Kidney (tissue), 14 donors: ENCODE data around the gene MROH2A. TPM values are rescaled to one million over a fixed set of nuclear protein-coding genes. Genes with fewer than 3 reads are reported as not detected.

ENCODE experiments used
- DNase-seq, 5 donors: peaks; one replicate each; pipeline ENCODE4 v3.0.0-alpha.2; 2013 to 2020
- FAIRE-seq: peaks from 2 replicates; lab custom pipeline; 2012; peaks lifted over from hg19 to GRCh38; lab: Jason Lieb, UNC
- H3K27ac ChIP-seq, 2 donors: one replicate each; pipeline ENCODE4 v1.7.0; 2013; ENCODE audit warnings: low read depth in 2 of 2, low read length in 2 of 2, inconsistent platforms in 1 of 2
- H3K27me3 ChIP-seq: one replicate; pipeline ENCODE4 v1.7.1; 2013; ENCODE audit warnings: low read length, inconsistent platforms; ENCODE audit not compliant: control insufficient read depth, insufficient read depth
- H3K36me3 ChIP-seq, 3 donors: one replicate each; pipeline versions ENCODE4 v1.7.0 to v1.7.1; 2013; ENCODE audit warnings: low read length in 3 of 3, control low read depth in 1 of 3, inconsistent platforms in 1 of 3; ENCODE audit not compliant: insufficient read depth in 3 of 3, control insufficient read depth in 2 of 3
- H3K4me1 ChIP-seq, 3 donors: one replicate each; pipeline versions ENCODE4 v1.7.0 to v1.7.1; 2013; ENCODE audit warnings: low read length in 3 of 3, inconsistent platforms in 1 of 3, low read depth in 1 of 3; ENCODE audit not compliant: control insufficient read depth in 2 of 3, insufficient read depth in 2 of 3
- H3K4me3 ChIP-seq, 3 donors: one replicate each; pipeline versions ENCODE4 v1.7.0 to v1.8.1; 2013; ENCODE audit warnings: low read length in 3 of 3, control low read depth in 1 of 3, inconsistent platforms in 1 of 3
- H3K9ac ChIP-seq, 3 donors: one replicate each; pipeline versions ENCODE4 v1.7.0 to v1.7.1; 2013; ENCODE audit warnings: low read length in 3 of 3, control low read depth in 1 of 3, inconsistent platforms in 1 of 3
- H3K9me3 ChIP-seq, 3 donors: one replicate each; pipeline versions ENCODE4 v1.7.0 to v1.7.1; 2013; ENCODE audit warnings: low read length in 3 of 3, control low read depth in 1 of 3, inconsistent platforms in 1 of 3; ENCODE audit not compliant: control insufficient read depth in 2 of 3, insufficient read depth in 1 of 3
- CTCF ChIP-seq: IDR thresholded peaks from 3 replicates; pipeline ENCODE4 v1.5.1; 2012; ENCODE audit warnings: mild to moderate bottlenecking, moderate library complexity, borderline replicate concordance; ENCODE audit not compliant: insufficient read depth; ENCODE audit errors: extremely low read depth
- intact Hi-C: fragments of 100-400 bp; cut with DNase I; formaldehyde crosslinking; loops from one replicate; pipeline ENCODE4 v1.11.1; 2022
- polyA plus RNA-seq: library from polyadenylated mRNA; stranded (reverse); fragments of 350-450 nt; fragmentation: Illumina TruSeq; extraction: RNeasy Lipid Tissue Mini Kit (QIAGEN cat#74804); gene quantifications from one replicate; pipeline ENCODE4 v1.2.3, GENCODE V29; 2014; ENCODE audit warnings: low read depth, low replicate concordance; ENCODE audit not compliant: insufficient read depth
- total RNA-seq: library from RNA; stranded (reverse); fragmentation: NEBNext Ultra II Directional; extraction: Animal tissue kit (Norgen Biotek cat#: 25700); gene quantifications from one replicate; pipeline ENCODE4 v1.2.1, GENCODE V29; 2021
- donor health status: control.
- donor health status: control.
- donor health status: control.
- donor health status: control.
- donor health status: control.
- donor health status: DM: yes; HTN: yes; CAD: no.
- donor health status: Normal renal cell carcinoma (clear cell type).

MROH2A gene
- total and polyA plus RNA-seq, 2 donors from 2014 or later: 1.8 TPM; not detected in 1

DNA sequence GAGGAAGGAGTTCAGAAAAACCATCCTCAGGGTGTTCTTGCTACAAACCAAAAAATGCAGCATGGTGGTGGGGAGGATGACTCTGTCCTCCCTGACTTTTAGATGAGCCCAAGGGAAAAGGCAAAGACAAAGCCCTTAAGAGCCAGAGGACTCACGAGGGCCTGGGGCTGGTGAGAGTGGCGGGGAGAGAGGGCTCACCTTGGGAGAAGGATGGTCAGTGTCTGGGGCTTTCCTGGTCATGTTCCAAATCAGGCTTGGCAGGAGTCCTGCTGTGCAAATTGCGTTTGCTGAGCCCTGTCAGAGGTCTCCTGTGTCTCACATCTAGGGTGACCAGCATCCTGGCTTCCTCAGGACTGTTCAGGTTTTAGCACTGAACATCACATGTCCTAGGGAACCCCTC is 13.4 kb upstream of the MROH2A start:
- no peaks in the 10 kb centered on the region for H3K9me3 ChIP-seq
- peaks cover 0 to 17% (median 11%) of the 10 kb centered on the region in 3 donors for H3K36me3 ChIP-seq
- no peak overlapping the region for H3K9ac ChIP-seq
- no peak for TF ChIP-seq CTCF
- FAIRE-seq (no peak), DNase-seq (no peak)
- H3K27me3 ChIP-seq: no peaks in the 10 kb centered on the region
- H3K27ac ChIP-seq: no peak overlapping the region
- H3K4me1 ChIP-seq: peaks cover 0 to 2% (median 0%) of the 10 kb centered on the region in 3 donors
- H3K4me3 ChIP-seq: no peak overlapping the region
- intact Hi-C loops: no loop called here

DNA sequence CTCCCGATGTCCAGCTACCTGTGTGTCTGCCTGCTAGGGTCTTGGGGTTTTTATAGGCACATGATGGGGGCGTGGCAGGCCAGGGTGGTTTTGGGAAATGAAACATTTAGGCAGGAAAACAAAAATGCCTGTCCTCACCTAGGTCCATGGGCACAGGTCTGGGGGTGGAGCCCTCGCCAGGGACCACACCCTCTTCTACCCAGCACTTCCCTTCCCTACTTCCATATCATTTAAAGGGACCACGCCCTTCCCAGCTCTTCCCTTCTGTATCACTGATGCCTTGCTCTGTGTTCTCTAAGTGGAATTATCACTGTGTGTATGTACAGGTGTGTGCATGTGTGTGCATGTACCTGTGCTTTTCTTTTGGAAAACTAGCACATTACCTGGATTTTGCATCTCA is 11.7 kb upstream of the MROH2A start:
- intact Hi-C loops: no loop called here
- no peak overlapping the region for H3K27ac ChIP-seq
- TF ChIP-seq CTCF: no peak
- no peaks in the 10 kb centered on the region for H3K9me3 ChIP-seq
- DNase-seq (no peak), FAIRE-seq (no peak)
- H3K9ac ChIP-seq: no peak overlapping the region
- H3K36me3 ChIP-seq: peaks cover 0 to 24% (median 13%) of the 10 kb centered on the region in 3 donors
- no peaks in the 10 kb centered on the region for H3K4me1 ChIP-seq
- H3K27me3 ChIP-seq: no peaks in the 10 kb centered on the region
- H3K4me3 ChIP-seq: no peak overlapping the region

GRCh38 chr2:233768076-233768475 is 10.1 kb upstream of the MROH2A start:
- Histone ChIP-seq H3K4me3 (no peak overlapping the region), H3K27me3 (no peaks in the 10 kb centered on the region), H3K27ac (no peak overlapping the region), H3K9me3 (no peaks in the 10 kb centered on the region), H3K4me1 (no peaks in the 10 kb centered on the region), H3K9ac (no peak overlapping the region), H3K36me3 (peaks cover 0 to 34% (median 16%) of the 10 kb centered on the region in 3 donors)
- intact Hi-C loops: no loop called here
- TF ChIP-seq CTCF: no peak
- DNase-seq: no peak
- FAIRE-seq: no peak

DNA sequence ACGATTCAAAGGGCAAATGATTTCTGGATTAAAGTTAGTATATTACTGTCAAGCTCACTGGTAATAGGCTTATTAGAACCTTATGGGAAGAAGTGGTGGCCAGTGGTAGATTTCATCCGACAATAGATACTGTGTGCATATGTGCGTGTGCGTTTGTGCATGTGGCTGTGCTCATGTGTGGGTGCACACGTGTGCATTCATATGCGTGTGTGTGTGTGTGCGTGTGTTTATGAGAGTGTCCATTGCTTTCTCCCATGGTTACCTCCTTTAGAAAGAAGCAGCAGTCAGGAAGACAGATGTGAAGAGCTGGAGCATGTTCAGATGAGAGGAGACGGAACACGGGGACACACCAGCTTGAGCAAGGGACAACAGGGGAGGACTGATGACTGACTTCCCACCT is 8.9 kb upstream of the MROH2A start:
- H3K9me3 ChIP-seq: no peaks in the 10 kb centered on the region
- no peak for FAIRE-seq
- H3K4me3 ChIP-seq: no peak overlapping the region
- DNase-seq: no peak
- H3K27me3 ChIP-seq: no peaks in the 10 kb centered on the region
- peaks cover 0 to 35% (median 16%) of the 10 kb centered on the region in 3 donors for H3K36me3 ChIP-seq
- TF ChIP-seq CTCF: no peak
- no peak overlapping the region for H3K9ac ChIP-seq
- H3K4me1 ChIP-seq: no peaks in the 10 kb centered on the region
- H3K27ac ChIP-seq: no peak overlapping the region
- intact Hi-C loops: no loop called here
